ENCODE data around the gene CACNA1I. TPM values are rescaled to one million over a fixed set of nuclear protein-coding genes. Genes with fewer than 3 reads are reported as not detected.

Gene CACNA1I
- total RNA-seq, 1 donor, result not detected

DNA sequence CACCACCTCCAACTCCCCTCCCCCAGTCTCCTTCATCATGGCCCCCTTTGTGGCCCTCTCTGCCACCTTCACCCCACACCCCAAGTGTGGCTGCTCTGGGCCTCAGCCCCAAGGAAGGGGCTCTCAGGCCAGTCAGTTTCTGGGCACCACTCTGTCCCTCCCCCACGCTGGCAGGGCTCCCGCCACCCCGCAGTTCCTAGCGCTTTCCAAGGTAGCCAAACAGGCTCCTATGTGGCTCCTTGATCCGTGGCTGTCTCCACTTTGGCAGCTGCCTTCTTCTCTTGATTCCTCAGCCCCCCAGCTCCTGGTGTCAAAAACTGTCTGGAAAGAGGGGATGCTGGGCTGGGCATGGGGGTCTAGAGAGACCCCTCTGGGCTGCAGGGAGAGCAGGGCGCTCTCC, 10.4 kb upstream of the CACNA1I start:
- TF ChIP-seq CTCF (IDR thresholded peaks at IDR 0.05; ENCODE audit: insufficient read depth, low read depth, low read length), result no peak
- no peak for DNase-seq (ENCODE audit: low read depth)
- no peak overlapping the region for H3K4me3 ChIP-seq (ENCODE audit: low read depth, low read length)

GRCh38 chr22:39562839-39563489, 7.6 kb upstream of the CACNA1I start:
- no peak overlapping the region for H3K4me3 ChIP-seq (ENCODE audit: low read depth, low read length)
- no peak for DNase-seq (ENCODE audit: low read depth)
- TF ChIP-seq CTCF (IDR thresholded peaks at IDR 0.05; ENCODE audit: insufficient read depth, low read depth, low read length), result no peak

- no peak for TF ChIP-seq CTCF (IDR thresholded peaks at IDR 0.05; ENCODE audit: insufficient read depth, low read depth, low read length)
- no peak overlapping the region for H3K4me3 ChIP-seq (ENCODE audit: low read depth, low read length)
- DNase-seq (ENCODE audit: low read depth), result no peak
These were observed 6.8 kb upstream of the CACNA1I start for GRCh38 chr22:39563571-39564428.

DNA sequence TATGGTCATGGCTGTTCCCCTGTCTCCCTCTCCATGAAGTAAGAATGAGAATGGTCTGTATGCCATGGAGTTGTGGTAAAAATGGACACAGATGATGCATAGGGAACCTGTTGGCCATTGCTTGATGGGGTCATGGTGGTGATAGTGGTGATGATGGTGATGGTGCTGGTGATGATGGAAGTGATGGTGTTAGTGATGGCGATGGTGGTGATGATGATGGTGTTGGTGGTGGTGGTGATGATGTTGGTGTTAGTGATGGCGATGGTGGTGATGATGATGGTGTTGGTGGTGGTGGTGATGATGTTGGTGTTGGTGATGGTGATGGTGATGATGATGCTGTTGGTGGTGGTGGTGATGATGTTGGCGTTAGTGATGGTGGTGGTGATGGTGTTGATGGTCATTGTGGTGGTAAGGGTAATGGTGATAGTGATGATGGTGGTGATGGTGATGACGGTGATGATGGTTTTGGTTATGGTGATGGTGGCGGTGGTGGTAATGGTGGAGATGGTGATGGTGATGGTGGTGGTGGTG, 5.1 kb upstream of the CACNA1I start:
- TF ChIP-seq CTCF (IDR thresholded peaks at IDR 0.05; ENCODE audit: insufficient read depth, low read depth, low read length), result no peak
- DNase-seq (ENCODE audit: low read depth), result no peak
- no peak overlapping the region for H3K4me3 ChIP-seq (ENCODE audit: low read depth, low read length)

DNA sequence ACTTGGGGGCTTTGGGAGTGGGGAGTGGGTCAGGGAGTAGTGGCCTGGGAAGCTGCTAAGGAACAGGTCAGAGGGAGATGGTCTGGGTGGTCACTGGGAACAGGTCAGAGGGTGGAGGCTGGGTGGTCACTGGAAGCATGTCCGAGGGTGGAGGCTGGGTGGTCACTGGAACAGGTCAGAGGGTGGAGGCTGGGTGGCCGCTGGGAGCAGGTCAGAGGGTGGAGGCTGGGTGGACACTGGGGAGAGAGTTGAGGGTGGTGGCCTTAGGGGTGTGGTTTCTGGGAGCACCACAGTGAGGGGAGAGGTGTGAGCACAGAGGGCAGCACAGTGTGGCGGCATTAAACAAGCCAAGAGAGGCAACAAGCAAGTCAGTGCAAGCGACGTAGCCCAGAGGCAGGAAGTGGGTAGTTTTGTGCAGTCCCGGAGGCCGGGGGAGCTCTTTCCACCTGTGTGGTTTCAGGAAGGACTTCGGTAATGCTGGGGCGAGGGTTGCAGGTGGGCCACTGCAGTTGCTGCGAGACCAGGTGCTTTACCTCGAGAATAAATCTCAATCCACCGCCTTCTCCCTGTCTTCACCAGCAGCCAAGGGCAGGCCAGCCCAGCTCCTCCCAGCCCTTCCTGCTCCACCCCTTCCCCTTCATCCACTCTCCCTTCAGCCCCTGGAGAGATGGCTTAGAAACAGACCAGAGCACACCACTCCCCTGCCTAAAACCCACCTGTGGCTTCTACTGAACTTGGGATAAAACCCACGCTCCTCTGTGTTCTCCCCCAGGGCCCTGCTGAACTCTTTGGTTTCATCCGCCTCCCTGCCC, 3.2 kb upstream of the CACNA1I start:
- no peak for DNase-seq (ENCODE audit: low read depth)
- no peak for TF ChIP-seq CTCF (IDR thresholded peaks at IDR 0.05; ENCODE audit: insufficient read depth, low read depth, low read length)

DNA sequence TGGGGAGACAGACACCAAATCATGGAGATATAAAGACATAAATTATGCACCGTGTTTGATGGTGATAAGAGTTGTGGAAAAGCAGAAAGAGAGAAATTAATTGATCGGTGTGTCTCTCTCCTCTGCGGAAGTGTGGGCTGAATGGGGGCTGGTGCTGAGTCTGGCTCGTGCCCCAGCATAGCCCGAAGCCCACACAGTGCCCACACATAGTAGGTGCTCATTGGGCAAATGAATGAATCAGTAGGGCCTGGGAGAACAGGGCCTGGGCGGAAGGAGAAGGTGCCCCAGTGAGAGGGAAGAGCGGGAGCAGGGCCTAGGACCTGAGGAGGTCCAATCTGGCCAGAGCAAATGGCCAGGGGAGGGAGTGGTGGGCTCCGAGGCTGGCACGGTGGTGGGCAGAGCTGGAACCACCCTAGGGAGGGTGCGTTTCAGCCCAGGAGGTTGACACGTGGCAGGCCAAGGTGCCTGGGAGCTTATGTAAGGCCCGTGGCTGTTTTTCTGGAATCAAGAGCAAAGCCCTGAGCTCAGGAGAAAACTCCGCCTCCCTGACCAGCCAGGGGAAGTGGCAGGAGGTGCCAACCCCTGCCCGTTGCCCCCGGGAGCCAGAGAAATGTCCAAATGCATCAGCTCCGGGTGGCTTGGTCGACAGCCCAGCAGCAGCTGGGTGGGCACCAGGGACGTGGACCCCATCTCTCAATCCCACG, 2.1 kb upstream of the CACNA1I start:
- H3K4me3 ChIP-seq (ENCODE audit: low read depth, low read length), result no peak overlapping the region
- TF ChIP-seq CTCF (IDR thresholded peaks at IDR 0.05; ENCODE audit: insufficient read depth, low read depth, low read length), result no peak

More for the DNA sequence above, 3.2 kb upstream of the CACNA1I start:
- no peak overlapping the region for H3K4me3 ChIP-seq (ENCODE audit: low read depth, low read length)

More for the DNA sequence above, 2.1 kb upstream of the CACNA1I start:
- no peak for DNase-seq (ENCODE audit: low read depth)

All from fibroblast of villous mesenchyme (primary cell).